ENCODE measurements around the gene UNC45B. TPM values are rescaled to one million over a fixed set of nuclear protein-coding genes. Genes with fewer than 3 reads are reported as not detected.
"Not testable (repeated sequence)": the region's sequence is repeated elsewhere in the genome, so short reads cannot be mapped to it uniquely, and the experiment has no call there.

The UNC45B gene
- total RNA-seq, 1 donor from 2014 or later: not detected

- TF ChIP-seq CTCF (IDR thresholded peaks at IDR 0.05): no peak
- H3K9me3 Mint-ChIP-seq (ENCODE audit: unreplicated experiment): peaks cover 6% of the 10 kb centered on the region
- H3K36me3 Mint-ChIP-seq (ENCODE audit: unreplicated experiment): no peaks in the 10 kb centered on the region
Observed at GRCh38 chr17:35192708-35193107, 45.1 kb downstream of the UNC45B start.

DNA sequence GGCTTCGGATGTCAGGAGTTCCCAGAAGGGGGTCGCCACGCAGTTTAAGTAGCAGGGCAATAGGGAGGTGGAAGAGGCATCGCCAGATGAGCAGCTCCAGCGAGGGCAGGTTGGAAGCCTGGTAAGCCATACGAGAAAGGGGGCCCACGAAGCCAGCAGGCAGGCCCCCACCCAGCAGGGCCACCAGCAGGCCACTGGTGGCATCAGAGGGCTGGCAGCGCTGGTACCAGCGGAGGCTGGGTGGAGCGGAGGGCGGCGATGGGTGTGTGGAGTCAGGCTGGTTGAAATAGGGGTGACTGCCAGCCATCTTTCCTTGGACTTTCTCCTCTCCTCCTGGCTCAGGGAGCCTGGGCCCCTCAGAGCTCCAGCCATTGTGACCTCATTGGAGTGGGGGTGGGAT is 46.4 kb downstream of the UNC45B start, which contains the start of gene SLC35G3:
Gene SLC35G3 (minus strand): TSS at position 393 of the 400 bp plus-strand sequence. CDS start 86 bp downstream, at position 307.
- not testable (repeated sequence) for DNase-seq (ENCODE audit: extremely low spot score, unreplicated experiment); H3K4me3 Mint-ChIP-seq (ENCODE audit: unreplicated experiment); H3K9me3 Mint-ChIP-seq (ENCODE audit: unreplicated experiment); H3K27ac Mint-ChIP-seq (ENCODE audit: unreplicated experiment); H3K36me3 Mint-ChIP-seq (ENCODE audit: unreplicated experiment); H3K27me3 Mint-ChIP-seq (ENCODE audit: unreplicated experiment); H3K4me1 Mint-ChIP-seq (ENCODE audit: unreplicated experiment)

More at GRCh38 chr17:35192708-35193107, 45.1 kb downstream of the UNC45B start:
- no peak overlapping the region for H3K27ac Mint-ChIP-seq (ENCODE audit: unreplicated experiment)
- H3K4me1 Mint-ChIP-seq (ENCODE audit: unreplicated experiment): peaks cover 17% of the 10 kb centered on the region
- peaks cover 2% of the 10 kb centered on the region for H3K27me3 Mint-ChIP-seq (ENCODE audit: unreplicated experiment)
- no peak overlapping the region for H3K4me3 Mint-ChIP-seq (ENCODE audit: unreplicated experiment)
- DNase-seq (ENCODE audit: extremely low spot score, unreplicated experiment): no peak

DNA sequence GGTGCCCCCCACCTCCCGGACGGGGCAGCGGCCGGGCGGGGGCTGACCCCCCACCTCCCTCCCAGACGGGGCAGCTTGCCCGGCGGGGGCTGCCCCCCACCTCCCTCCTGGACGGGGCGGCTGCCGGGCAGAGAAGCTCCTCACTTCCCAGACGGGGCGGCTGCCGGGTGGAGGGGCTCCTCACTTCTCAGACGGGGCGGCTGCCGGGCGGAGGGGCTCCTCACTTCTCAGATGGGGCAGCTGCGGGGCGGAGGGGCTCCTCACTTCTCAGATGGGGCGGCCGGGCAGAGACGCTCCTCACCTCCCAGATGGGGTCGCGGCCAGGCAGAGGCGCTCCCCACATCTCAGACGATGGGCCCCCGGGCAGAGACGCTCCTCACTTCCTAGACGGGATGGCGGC is 47.4 kb downstream of the UNC45B start:
- not testable (repeated sequence) for H3K4me1 Mint-ChIP-seq (ENCODE audit: unreplicated experiment); H3K4me3 Mint-ChIP-seq (ENCODE audit: unreplicated experiment); H3K36me3 Mint-ChIP-seq (ENCODE audit: unreplicated experiment); H3K27me3 Mint-ChIP-seq (ENCODE audit: unreplicated experiment); H3K27ac Mint-ChIP-seq (ENCODE audit: unreplicated experiment); DNase-seq (ENCODE audit: extremely low spot score, unreplicated experiment)
- H3K9me3 Mint-ChIP-seq (ENCODE audit: unreplicated experiment): peaks cover 12% of the 10 kb centered on the region

- not testable (repeated sequence) for H3K9me3 Mint-ChIP-seq (ENCODE audit: unreplicated experiment); H3K4me1 Mint-ChIP-seq (ENCODE audit: unreplicated experiment); H3K4me3 Mint-ChIP-seq (ENCODE audit: unreplicated experiment); DNase-seq (ENCODE audit: extremely low spot score, unreplicated experiment); H3K36me3 Mint-ChIP-seq (ENCODE audit: unreplicated experiment); H3K27ac Mint-ChIP-seq (ENCODE audit: unreplicated experiment)
- peaks cover 28% of the 10 kb centered on the region for H3K27me3 Mint-ChIP-seq (ENCODE audit: unreplicated experiment)
Observed at GRCh38 chr17:35202582-35202981, 55.0 kb downstream of the UNC45B start.

DNA sequence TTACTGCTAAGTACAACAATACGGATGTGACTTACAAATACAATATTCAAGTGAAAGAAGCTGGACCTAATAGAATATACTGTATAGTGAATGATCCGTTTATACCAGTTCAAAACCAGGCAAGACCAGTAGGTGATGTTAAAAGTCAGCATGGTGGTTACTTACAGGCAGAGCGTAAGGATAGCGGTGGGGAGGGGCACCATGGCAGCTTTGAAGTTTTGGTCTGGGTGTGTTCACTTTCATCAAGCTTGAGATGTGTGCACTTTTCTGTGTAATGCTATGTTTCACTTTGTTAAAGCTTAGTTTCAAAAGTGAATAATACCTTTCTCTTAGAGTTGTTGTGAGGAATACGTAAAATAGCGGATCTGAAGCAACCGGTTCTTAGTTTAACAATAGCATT is 63.1 kb downstream of the UNC45B start:
- Mint-ChIP-seq H3K9me3 (ENCODE audit: unreplicated experiment) (no peaks in the 10 kb centered on the region), H3K27me3 (ENCODE audit: unreplicated experiment) (peaks cover 38% of the 10 kb centered on the region), H3K27ac (ENCODE audit: unreplicated experiment) (no peak overlapping the region), H3K4me1 (ENCODE audit: unreplicated experiment) (no peaks in the 10 kb centered on the region), H3K36me3 (ENCODE audit: unreplicated experiment) (no peaks in the 10 kb centered on the region), H3K4me3 (ENCODE audit: unreplicated experiment) (no peak overlapping the region)
- TF ChIP-seq CTCF (IDR thresholded peaks at IDR 0.05): no peak
- no peak for DNase-seq (ENCODE audit: extremely low spot score, unreplicated experiment)

DNA sequence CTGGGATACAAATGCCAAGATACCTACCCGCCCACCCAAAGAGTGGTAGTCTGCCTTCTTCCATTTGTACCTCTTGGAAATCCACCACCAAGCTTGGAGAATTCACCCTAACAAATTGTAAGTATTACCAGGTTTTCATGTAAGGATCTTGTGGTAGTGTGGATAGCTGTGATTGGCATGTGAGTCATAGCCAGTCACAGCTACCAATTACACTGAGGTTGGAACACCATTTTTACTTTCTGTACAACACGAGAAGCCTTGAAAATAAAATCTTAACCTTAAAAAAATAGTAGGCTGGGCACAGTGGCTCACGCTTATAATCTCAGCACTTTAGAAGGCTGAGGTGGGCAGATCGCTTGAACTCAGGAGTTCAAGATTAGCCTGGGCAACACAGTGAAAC is 65.1 kb downstream of the UNC45B start:
- Mint-ChIP-seq H3K9me3 (ENCODE audit: unreplicated experiment) (no peaks in the 10 kb centered on the region), H3K4me1 (ENCODE audit: unreplicated experiment) (no peaks in the 10 kb centered on the region), H3K27ac (ENCODE audit: unreplicated experiment) (no peak overlapping the region), H3K27me3 (ENCODE audit: unreplicated experiment) (peaks cover 40% of the 10 kb centered on the region), H3K36me3 (ENCODE audit: unreplicated experiment) (no peaks in the 10 kb centered on the region), H3K4me3 (ENCODE audit: unreplicated experiment) (no peak overlapping the region)
- no peak for TF ChIP-seq CTCF (IDR thresholded peaks at IDR 0.05)
- no peak for DNase-seq (ENCODE audit: extremely low spot score, unreplicated experiment)

Measured in osteocyte (in vitro differentiated cells).